ENCODE data around the gene MRPL2.

DNA sequence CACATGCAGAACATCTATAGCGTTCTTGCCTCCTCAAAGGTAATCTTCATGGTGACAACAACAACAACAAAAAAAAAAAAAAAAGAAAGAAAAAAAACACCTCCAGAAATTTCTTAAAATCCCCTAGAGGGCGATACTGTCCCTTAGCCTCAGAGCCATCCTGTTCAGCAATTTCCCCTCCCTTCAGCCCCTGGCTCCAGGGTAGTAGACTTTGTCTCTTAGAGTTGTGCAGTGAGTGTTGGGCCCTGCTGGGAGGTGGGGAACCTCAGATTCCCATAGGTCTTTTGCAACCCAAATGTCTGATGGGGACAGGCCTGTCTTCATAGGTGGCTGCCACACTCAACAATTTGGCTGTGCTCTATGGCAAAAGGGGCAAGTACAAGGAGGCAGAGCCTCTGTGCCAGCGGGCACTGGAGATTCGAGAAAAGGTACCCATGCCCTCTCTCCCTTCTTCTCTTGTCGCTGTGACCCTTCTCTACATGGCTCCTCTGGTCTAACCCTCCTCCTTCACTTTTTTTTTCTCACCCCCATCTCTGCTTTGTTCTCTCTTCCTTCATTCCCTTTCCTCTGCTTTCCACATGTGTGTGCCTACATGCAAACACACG lies 10.9 kb upstream of the MRPL2 start:
- TF ChIP-seq POLR2AphosphoS5 (IDR thresholded peaks at IDR 0.05), result no peak
- TF ChIP-seq, protein P1, sequence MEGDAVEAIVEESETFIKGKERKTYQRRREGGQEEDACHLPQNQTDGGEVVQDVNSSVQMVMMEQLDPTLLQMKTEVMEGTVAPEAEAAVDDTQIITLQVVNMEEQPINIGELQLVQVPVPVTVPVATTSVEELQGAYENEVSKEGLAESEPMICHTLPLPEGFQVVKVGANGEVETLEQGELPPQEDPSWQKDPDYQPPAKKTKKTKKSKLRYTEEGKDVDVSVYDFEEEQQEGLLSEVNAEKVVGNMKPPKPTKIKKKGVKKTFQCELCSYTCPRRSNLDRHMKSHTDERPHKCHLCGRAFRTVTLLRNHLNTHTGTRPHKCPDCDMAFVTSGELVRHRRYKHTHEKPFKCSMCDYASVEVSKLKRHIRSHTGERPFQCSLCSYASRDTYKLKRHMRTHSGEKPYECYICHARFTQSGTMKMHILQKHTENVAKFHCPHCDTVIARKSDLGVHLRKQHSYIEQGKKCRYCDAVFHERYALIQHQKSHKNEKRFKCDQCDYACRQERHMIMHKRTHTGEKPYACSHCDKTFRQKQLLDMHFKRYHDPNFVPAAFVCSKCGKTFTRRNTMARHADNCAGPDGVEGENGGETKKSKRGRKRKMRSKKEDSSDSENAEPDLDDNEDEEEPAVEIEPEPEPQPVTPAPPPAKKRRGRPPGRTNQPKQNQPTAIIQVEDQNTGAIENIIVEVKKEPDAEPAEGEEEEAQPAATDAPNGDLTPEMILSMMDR (IDR thresholded peaks at IDR 0.05 in 8 of 11, conservative IDR thresholded peaks at IDR 0.05 in 3 of 11), result peak in 7 of 11 experiments; percentile 13 to 45 (median 41)
